ENCODE measurements around the gene TUBGCP4.

Gene TUBGCP4

DNA sequence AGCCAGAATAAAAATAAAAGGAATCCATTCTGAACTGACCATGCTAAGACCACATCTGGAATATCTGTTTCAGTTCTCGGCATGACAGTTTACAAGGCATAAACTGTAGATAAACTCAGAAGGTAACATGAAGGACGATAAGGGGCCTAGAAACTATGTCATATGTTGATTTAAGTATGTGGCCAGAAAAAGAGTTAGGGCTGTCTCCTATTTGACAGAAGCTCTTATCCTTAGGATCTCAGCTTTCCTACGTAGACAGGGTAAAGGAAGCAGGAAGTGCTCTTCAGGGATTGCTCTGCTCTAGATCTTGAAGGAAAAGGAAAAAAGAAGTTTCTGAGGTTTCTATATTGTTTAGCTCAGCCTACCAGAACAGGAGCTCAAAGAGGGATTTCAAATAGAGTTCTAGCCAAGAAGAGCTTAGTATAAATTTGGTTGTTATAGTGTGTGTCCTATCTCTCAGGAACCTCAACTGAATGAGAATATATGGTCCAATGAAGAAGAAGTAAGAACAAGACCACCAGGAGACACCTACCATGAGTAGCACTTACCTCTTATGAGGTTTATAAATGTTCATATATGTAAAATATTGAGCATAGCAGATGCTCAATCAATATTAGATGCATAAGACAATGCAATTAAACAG, 62.9 kb downstream of the TUBGCP4 start:
- no peak for TF ChIP-seq POLR2AphosphoS5 (IDR thresholded peaks at IDR 0.05; ENCODE audit: low read depth, low read length)
- no peak for TF ChIP-seq SIN3A (IDR thresholded peaks at IDR 0.05; ENCODE audit: borderline replicate concordance, insufficient read depth, low read length)
- no peak for TF ChIP-seq FOXP2 (optimal IDR thresholded peaks at IDR 0.05; ENCODE audit: borderline replicate concordance, extremely low read depth, extremely low read length, insufficient read depth)
- no peak for TF ChIP-seq TAF1 (IDR thresholded peaks at IDR 0.05; ENCODE audit: borderline replicate concordance, insufficient read depth, low read length)
- TF ChIP-seq, protein P1, sequence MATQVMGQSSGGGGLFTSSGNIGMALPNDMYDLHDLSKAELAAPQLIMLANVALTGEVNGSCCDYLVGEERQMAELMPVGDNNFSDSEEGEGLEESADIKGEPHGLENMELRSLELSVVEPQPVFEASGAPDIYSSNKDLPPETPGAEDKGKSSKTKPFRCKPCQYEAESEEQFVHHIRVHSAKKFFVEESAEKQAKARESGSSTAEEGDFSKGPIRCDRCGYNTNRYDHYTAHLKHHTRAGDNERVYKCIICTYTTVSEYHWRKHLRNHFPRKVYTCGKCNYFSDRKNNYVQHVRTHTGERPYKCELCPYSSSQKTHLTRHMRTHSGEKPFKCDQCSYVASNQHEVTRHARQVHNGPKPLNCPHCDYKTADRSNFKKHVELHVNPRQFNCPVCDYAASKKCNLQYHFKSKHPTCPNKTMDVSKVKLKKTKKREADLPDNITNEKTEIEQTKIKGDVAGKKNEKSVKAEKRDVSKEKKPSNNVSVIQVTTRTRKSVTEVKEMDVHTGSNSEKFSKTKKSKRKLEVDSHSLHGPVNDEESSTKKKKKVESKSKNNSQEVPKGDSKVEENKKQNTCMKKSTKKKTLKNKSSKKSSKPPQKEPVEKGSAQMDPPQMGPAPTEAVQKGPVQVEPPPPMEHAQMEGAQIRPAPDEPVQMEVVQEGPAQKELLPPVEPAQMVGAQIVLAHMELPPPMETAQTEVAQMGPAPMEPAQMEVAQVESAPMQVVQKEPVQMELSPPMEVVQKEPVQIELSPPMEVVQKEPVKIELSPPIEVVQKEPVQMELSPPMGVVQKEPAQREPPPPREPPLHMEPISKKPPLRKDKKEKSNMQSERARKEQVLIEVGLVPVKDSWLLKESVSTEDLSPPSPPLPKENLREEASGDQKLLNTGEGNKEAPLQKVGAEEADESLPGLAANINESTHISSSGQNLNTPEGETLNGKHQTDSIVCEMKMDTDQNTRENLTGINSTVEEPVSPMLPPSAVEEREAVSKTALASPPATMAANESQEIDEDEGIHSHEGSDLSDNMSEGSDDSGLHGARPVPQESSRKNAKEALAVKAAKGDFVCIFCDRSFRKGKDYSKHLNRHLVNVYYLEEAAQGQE (IDR thresholded peaks at IDR 0.05; ENCODE audit: insufficient read depth in 1 of 2, low read depth in 2 of 2, low read length in 2 of 2), result no peak

DNA sequence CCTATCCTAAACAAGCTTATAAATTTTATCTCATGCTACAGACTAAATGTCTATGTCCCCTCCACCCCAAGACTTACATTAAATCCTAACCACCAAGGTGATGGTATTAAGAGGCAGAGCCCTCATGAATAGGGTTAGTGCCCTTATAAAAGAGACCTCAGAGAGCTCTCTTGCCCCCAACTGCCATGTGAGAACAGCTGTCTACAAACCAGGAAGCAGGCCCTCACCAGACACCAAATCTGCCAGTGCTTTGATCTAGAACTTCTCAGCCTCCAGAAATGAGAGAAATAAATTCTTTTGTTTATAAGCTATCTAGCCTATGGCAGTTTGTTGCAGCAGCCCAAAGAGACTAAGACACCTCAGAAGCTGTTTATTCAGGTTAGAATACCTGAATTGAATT, 63.5 kb downstream of the TUBGCP4 start:
- TF ChIP-seq, protein P1 (IDR thresholded peaks at IDR 0.05; ENCODE audit: insufficient read depth in 1 of 2, low read depth in 2 of 2, low read length in 2 of 2), result no peak
- TF ChIP-seq FOXP2 (optimal IDR thresholded peaks at IDR 0.05; ENCODE audit: borderline replicate concordance, extremely low read depth, extremely low read length, insufficient read depth) (no peak), POLR2AphosphoS5 (IDR thresholded peaks at IDR 0.05; ENCODE audit: low read depth, low read length) (no peak)

- TF ChIP-seq FOXP2 (optimal IDR thresholded peaks at IDR 0.05; ENCODE audit: borderline replicate concordance, extremely low read depth, extremely low read length, insufficient read depth), result no peak
- no peak for TF ChIP-seq POLR2AphosphoS5 (IDR thresholded peaks at IDR 0.05; ENCODE audit: low read depth, low read length)
- no peak for TF ChIP-seq SIN3A (IDR thresholded peaks at IDR 0.05; ENCODE audit: borderline replicate concordance, insufficient read depth, low read length)
- TF ChIP-seq TAF1 (IDR thresholded peaks at IDR 0.05; ENCODE audit: borderline replicate concordance, insufficient read depth, low read length), result no peak
- TF ChIP-seq, protein P1 (IDR thresholded peaks at IDR 0.05; ENCODE audit: insufficient read depth in 1 of 2, low read depth in 2 of 2, low read length in 2 of 2), result no peak
These were observed 65.5 kb downstream of the TUBGCP4 start for GRCh38 chr15:43436395-43436794.

GRCh38 chr15:43439268-43439667, 68.4 kb downstream of the TUBGCP4 start:
- TF ChIP-seq SIN3A (IDR thresholded peaks at IDR 0.05; ENCODE audit: borderline replicate concordance, insufficient read depth, low read length) (no peak), FOXP2 (optimal IDR thresholded peaks at IDR 0.05; ENCODE audit: borderline replicate concordance, extremely low read depth, extremely low read length, insufficient read depth) (no peak), POLR2AphosphoS5 (IDR thresholded peaks at IDR 0.05; ENCODE audit: low read depth, low read length) (no peak), TAF1 (IDR thresholded peaks at IDR 0.05; ENCODE audit: borderline replicate concordance, insufficient read depth, low read length) (no peak)
- TF ChIP-seq, protein P1 (IDR thresholded peaks at IDR 0.05; ENCODE audit: insufficient read depth in 1 of 2, low read depth in 2 of 2, low read length in 2 of 2), result no peak
